Mesenchymal stem cell (in vitro differentiated cells and primary cell): Measurements from ENCODE around the gene NRG2. TPM values are rescaled to one million over a fixed set of nuclear protein-coding genes. Genes with fewer than 3 reads are reported as not detected.

Experiments
- DNase-seq: peaks from one replicate; pipeline ENCODE4 v3.0.0-alpha.2; 2013
- H2AFZ ChIP-seq: one replicate; pipeline ENCODE4 v1.6.1; 2013; ENCODE audit warnings: low read depth, mild to moderate bottlenecking, control low read depth, inconsistent platforms, low read length, moderate library complexity
- H2AK5ac ChIP-seq: 2 replicates; pipeline ENCODE4 v1.6.1; 2013; ENCODE audit warnings: low read length, moderate library complexity, mild to moderate bottlenecking, inconsistent platforms; ENCODE audit not compliant: severe bottlenecking
- H2BK120ac ChIP-seq: one replicate; pipeline ENCODE4 v1.6.1; 2013; ENCODE audit warnings: low read depth, mild to moderate bottlenecking, inconsistent platforms, low read length, moderate library complexity
- H2BK12ac ChIP-seq, 2 experiments: one replicate each; pipeline ENCODE4 v1.6.1; 2013; ENCODE audit warnings: inconsistent platforms in 2 of 2, low read length in 2 of 2, mild to moderate bottlenecking in 2 of 2, moderate library complexity in 2 of 2, control low read depth in 1 of 2
- H2BK15ac ChIP-seq: one replicate; pipeline ENCODE4 v1.6.1; 2013; ENCODE audit warnings: mild to moderate bottlenecking, low read depth, inconsistent platforms; ENCODE audit not compliant: poor library complexity, severe bottlenecking
- H2BK5ac ChIP-seq: 2 replicates; pipeline ENCODE4 v1.6.1; 2013; ENCODE audit warnings: low read depth, mild to moderate bottlenecking, low read length, control low read depth, inconsistent platforms; ENCODE audit not compliant: poor library complexity, severe bottlenecking
- H3K14ac ChIP-seq, 2 experiments: one replicate each; pipeline ENCODE4 v1.6.1; 2013; ENCODE audit warnings: inconsistent platforms in 2 of 2, low read length in 2 of 2, control low read depth in 1 of 2, mild to moderate bottlenecking in 1 of 2, moderate library complexity in 1 of 2
- H3K18ac ChIP-seq, 2 experiments: one replicate each; pipeline ENCODE4 v1.6.1; 2013; ENCODE audit warnings: inconsistent platforms in 2 of 2, low read length in 2 of 2, control low read depth in 1 of 2, low read depth in 1 of 2, mild to moderate bottlenecking in 1 of 2
- H3K23ac ChIP-seq, 2 experiments: one replicate each; pipeline ENCODE4 v1.6.1; 2013; ENCODE audit warnings: inconsistent platforms in 2 of 2, low read length in 2 of 2, mild to moderate bottlenecking in 2 of 2, moderate library complexity in 2 of 2, control low read depth in 1 of 2
- H3K27ac ChIP-seq: 2 replicates; pipeline ENCODE4 v1.5.1; 2013; ENCODE audit warnings: mild to moderate bottlenecking, moderate library complexity, low read length, control low read depth, inconsistent platforms; ENCODE audit not compliant: poor library complexity, severe bottlenecking
- H3K27me3 ChIP-seq, 2 experiments: 2 replicates each; pipeline versions ENCODE4 v1.6.1 to v1.7.0; 2013; ENCODE audit warnings: low read length in 2 of 2, mild to moderate bottlenecking in 2 of 2, moderate library complexity in 2 of 2, control low read depth in 1 of 2, inconsistent platforms in 1 of 2; ENCODE audit not compliant: control insufficient read depth in 1 of 2, insufficient read depth in 1 of 2
- H3K36me3 ChIP-seq, 2 experiments: 2 replicates each; pipeline versions ENCODE4 v1.6.1 to v1.7.0; 2013; ENCODE audit warnings: low read length in 2 of 2, control low read depth in 1 of 2, inconsistent platforms in 1 of 2, low read depth in 1 of 2, mild to moderate bottlenecking in 1 of 2; ENCODE audit not compliant: insufficient read depth in 2 of 2, control insufficient read depth in 1 of 2
- H3K4ac ChIP-seq, 2 experiments: one replicate each; pipeline ENCODE4 v1.6.1; 2013; ENCODE audit warnings: inconsistent platforms in 2 of 2, low read length in 2 of 2, mild to moderate bottlenecking in 2 of 2, moderate library complexity in 2 of 2, control low read depth in 1 of 2, low read depth in 1 of 2
- H3K4me1 ChIP-seq: 2 replicates; pipeline ENCODE4 v1.6.1; 2013; ENCODE audit warnings: low read depth, low read length, control low read depth; ENCODE audit not compliant: control insufficient read depth, insufficient read depth
- H3K4me2 ChIP-seq: 2 replicates; pipeline ENCODE4 v1.6.1; 2013; ENCODE audit warnings: low read length, mild to moderate bottlenecking, inconsistent platforms; ENCODE audit not compliant: poor library complexity, severe bottlenecking
- H3K4me3 ChIP-seq, 2 experiments: 2 replicates each; pipeline versions ENCODE4 v1.5.1 to v1.7.0; 2013; ENCODE audit warnings: low read length in 2 of 2, mild to moderate bottlenecking in 2 of 2, control low read depth in 1 of 2, low read depth in 1 of 2; ENCODE audit not compliant: insufficient read depth in 1 of 2
- H3K79me1 ChIP-seq: replicated peaks from 2 replicates; pipeline ENCODE4 v1.6.1; 2013; ENCODE audit warnings: mild to moderate bottlenecking, control low read depth, low read length, inconsistent platforms; ENCODE audit not compliant: poor library complexity, severe bottlenecking
- H3K9ac ChIP-seq: 2 replicates; pipeline ENCODE4 v1.7.0; 2013; ENCODE audit warnings: mild to moderate bottlenecking, low read length, moderate library complexity
- H3K9me3 ChIP-seq: 2 replicates; pipeline ENCODE4 v1.7.0; 2013; ENCODE audit warnings: mild to moderate bottlenecking, low read length; ENCODE audit not compliant: control insufficient read depth
- H4K8ac ChIP-seq: one replicate; pipeline ENCODE4 v1.6.1; 2013; ENCODE audit warnings: inconsistent platforms, mild to moderate bottlenecking, low read length, moderate library complexity
- H4K91ac ChIP-seq: one replicate; pipeline ENCODE4 v1.6.1; 2013; ENCODE audit warnings: mild to moderate bottlenecking, low read length, inconsistent platforms
- WGBS: methylation state at CpG from one replicate; pipeline ENCODE4 v1.1.7; 2013; ENCODE audit warnings: mixed read lengths; 5-methylcytosine and 5-hydroxymethylcytosine counted together
- small RNA-seq: library from polyadenylated mRNA; stranded (forward); fragments of <200 nt; extraction: miRNeasy Mini kit (QIAGEN cat#:217004); gene quantifications from one replicate; pipeline ENCODE3, GENCODE V24; 2013; ENCODE audit warnings: low read depth

NRG2 gene

GRCh38 chr5:139797856-139798510 lies 245.1 kb downstream of the NRG2 start:
- 67% methylated on average over 9 of the region's 9 CpGs for WGBS

DNA sequence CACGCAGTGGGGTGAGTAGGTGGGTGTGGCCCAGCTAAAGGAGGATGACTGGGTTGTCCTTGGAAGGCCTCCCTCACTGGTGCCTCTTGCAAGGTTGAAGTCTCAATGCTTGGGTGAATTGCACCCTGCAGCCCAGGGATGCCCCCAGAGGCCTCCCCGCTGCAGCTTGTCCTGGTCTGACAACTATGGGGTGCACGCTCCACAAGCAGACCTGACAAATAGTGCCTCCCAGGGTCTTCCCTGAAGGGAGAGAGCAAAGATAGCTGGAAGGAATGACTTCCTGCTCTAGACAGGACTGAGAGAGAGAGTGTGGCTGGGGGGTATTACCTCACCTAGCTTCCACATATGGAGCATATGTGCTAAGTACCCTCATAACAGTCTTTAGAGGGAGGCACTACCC lies 245.8 kb downstream of the NRG2 start:
- no peak overlapping the region for H2BK120ac ChIP-seq
- H2BK5ac ChIP-seq, result no peak overlapping the region
- WGBS, result 61% methylated on average over 3 of the region's 3 CpGs
- DNase-seq, result no peak
- peaks cover 14% of the 10 kb centered on the region for H3K4me1 ChIP-seq
- no peak overlapping the region for H3K27ac ChIP-seq
- H2BK12ac ChIP-seq, result no peak overlapping the region
- no peak overlapping the region for H3K4ac ChIP-seq
- H3K14ac ChIP-seq, result no peak overlapping the region
- peaks cover 4% of the 10 kb centered on the region for H3K9me3 ChIP-seq
- H3K9ac ChIP-seq, result no peak overlapping the region
- H4K8ac ChIP-seq, result no peak overlapping the region
- no peak overlapping the region for H2BK15ac ChIP-seq
- H3K36me3 ChIP-seq, result no peaks in the 10 kb centered on the region
- H2AFZ ChIP-seq, result no peak overlapping the region
- H3K23ac ChIP-seq, result peak overlapping the region in 1 of 2 experiments; percentile 45
- H2AK5ac ChIP-seq, result no peak overlapping the region
- peaks cover 92% of the 10 kb centered on the region in 2 experiments for H3K27me3 ChIP-seq
- H3K4me3 ChIP-seq, result no peak overlapping the region
- no peak overlapping the region for H3K4me2 ChIP-seq
- H3K79me1 ChIP-seq, result no peaks in the 10 kb centered on the region
- no peak overlapping the region for H4K91ac ChIP-seq
- H3K18ac ChIP-seq, result no peak overlapping the region

More at GRCh38 chr5:139797856-139798510, 245.1 kb downstream of the NRG2 start:
- Histone ChIP-seq H3K79me1 (no peaks in the 10 kb centered on the region), H2BK15ac (peak overlapping the region; percentile 46), H3K4ac (no peak overlapping the region), H4K91ac (no peak overlapping the region), H3K18ac (no peak overlapping the region), H2AK5ac (no peak overlapping the region), H2BK5ac (no peak overlapping the region), H3K36me3 (no peaks in the 10 kb centered on the region), H3K4me3 (no peak overlapping the region), H4K8ac (no peak overlapping the region), H2BK120ac (no peak overlapping the region), H3K27ac (no peak overlapping the region), H2BK12ac (no peak overlapping the region), H2AFZ (no peak overlapping the region), H3K14ac (no peak overlapping the region), H3K9me3 (peaks cover 4% of the 10 kb centered on the region), H3K23ac (peak overlapping the region; percentile 14 to 45), H3K4me1 (peaks cover 14% of the 10 kb centered on the region), H3K27me3 (peaks cover 93 to 94% of the 10 kb centered on the region in 2 experiments), H3K9ac (no peak overlapping the region), H3K4me2 (no peak overlapping the region)
- no peak for DNase-seq

Small RNA genes within 50 kb of the gene (small RNA-seq; reads per million reads assigned to genes)
- not detected for gene RF00019
